HepG2 (cell line): ENCODE measurements around the gene FBXO44. TPM values are rescaled to one million over a fixed set of nuclear protein-coding genes. Genes with fewer than 3 reads are reported as not detected.

Source experiments
- ATAC-seq: fragments of 200-7000 bp; cut with Tn5 transposase; 3 replicates; pipeline ENCODE4 v1.9.1; 2020; ENCODE audit warnings: mild to moderate bottlenecking, moderate library complexity
- BruUV-seq: library from RNA; stranded (reverse); fragments of 400-500 nt; replicated peaks from 2 replicates; lab custom pipeline; 2021; lab: Mats Ljungman, UMichigan
- CTCF ChIA-PET: fragments of 300-600 bp; formaldehyde crosslinking; extraction: SDS; loops from one replicate; lab custom pipeline; 2021; ENCODE audit warnings: low total read pairs, inconsistent platforms, low intra/inter-chr PET ratio; lab: Yijun Ruan, JAX
- POLR2A ChIA-PET: fragments of 350-600 bp; sonication (Branson Sonifier 250); formaldehyde crosslinking; loops from one replicate; lab custom pipeline; 2020; ENCODE audit warnings: antibody characterized with exemption, inconsistent platforms; lab: Yijun Ruan, JAX
- DNase-seq: peaks from one replicate; pipeline ENCODE4 v3.0.0-alpha.2; 2015; ENCODE audit warnings: low spot score
- FAIRE-seq: peaks from 3 replicates; lab custom pipeline; 2011; peaks lifted over from hg19 to GRCh38; lab: Jason Lieb, UNC
- H2AFZ ChIP-seq: one replicate; pipeline ENCODE4 v1.6.1; 2011; ENCODE audit warnings: low read length, inconsistent platforms
- H3K27ac ChIP-seq: fragments of 300-600 bp; 3 replicates; pipeline ENCODE4 v1.8.0; 2011; ENCODE audit warnings: mixed run types, mild to moderate bottlenecking, mixed read lengths, low read length, inconsistent platforms; ENCODE audit not compliant: insufficient read depth; ENCODE audit errors: extremely low read length
- H3K27me3 ChIP-seq, 2 experiments: fragments of 200-600 bp in 1 of 2; 2 replicates in 1 of 2; 3 replicates in 1 of 2; pipeline versions ENCODE4 v1.6.0 to v1.8.0; 2011; ENCODE audit warnings: low read length in 2 of 2, mild to moderate bottlenecking in 2 of 2, moderate library complexity in 2 of 2, inconsistent platforms in 1 of 2; ENCODE audit not compliant: insufficient read depth in 2 of 2, control insufficient read depth in 1 of 2
- H3K36me3 ChIP-seq, 2 experiments: fragments of 200-600 bp in 1 of 2; replicated peaks in 1 of 2; 2 replicates in 1 of 2; 3 replicates in 1 of 2; pipeline versions ENCODE4 v1.5.1 to v1.8.0; 2011; ENCODE audit warnings: low read length in 2 of 2, inconsistent platforms in 1 of 2; ENCODE audit not compliant: insufficient read depth in 2 of 2, control insufficient read depth in 1 of 2
- H3K4me1 ChIP-seq: 2 replicates; pipeline ENCODE4 v1.5.1; 2012; ENCODE audit warnings: low read length, inconsistent platforms; ENCODE audit not compliant: insufficient read depth
- H3K4me2 ChIP-seq: 2 replicates; pipeline ENCODE4 v1.6.0; 2011; ENCODE audit warnings: low read depth, low read length, inconsistent platforms
- H3K4me3 ChIP-seq, 3 experiments: fragments of 200-600 bp in 1 of 3; sonication (generic), shearing (Covaris generic) in 1 of 3; replicated peaks in 1 of 3; 2 replicates each; pipeline ENCODE4 v1.5.1; 2011 to 2016; ENCODE audit warnings: low read length in 3 of 3, inconsistent platforms in 2 of 3, low read depth in 2 of 3, mild to moderate bottlenecking in 2 of 3, control low read depth in 1 of 3, mixed read lengths in 1 of 3; ENCODE audit not compliant: insufficient read depth in 1 of 3
- H3K79me2 ChIP-seq: one replicate; pipeline ENCODE4 v1.6.1; 2011; ENCODE audit warnings: low read length, inconsistent platforms; ENCODE audit not compliant: insufficient read depth
- H3K9ac ChIP-seq: 2 replicates; pipeline ENCODE4 v1.6.0; 2011; ENCODE audit warnings: mild to moderate bottlenecking, low read depth, low read length, inconsistent platforms; ENCODE audit not compliant: insufficient read depth
- H3K9me3 ChIP-seq: 2 replicates; pipeline ENCODE4 v1.5.1; 2012; ENCODE audit warnings: mild to moderate bottlenecking, low read length
- H4K20me1 ChIP-seq: 2 replicates; pipeline ENCODE4 v1.6.0; 2011; ENCODE audit warnings: inconsistent platforms, mild to moderate bottlenecking, low read length, moderate library complexity; ENCODE audit not compliant: insufficient read depth
- KDM5B ChIP-seq: sonication (generic); formaldehyde crosslinking; IDR thresholded peaks from 2 replicates; pipeline ENCODE4 v1.4.0; 2020; ENCODE audit warnings: missing genetic modification reagents, mild to moderate bottlenecking, borderline replicate concordance
- NONO ChIP-seq, 2 experiments: fragments of 450-650 bp in 1 of 2; sonication (generic) in 1 of 2; formaldehyde crosslinking in 1 of 2; IDR thresholded peaks in 1 of 2; conservative IDR thresholded peaks in 1 of 2; 2 replicates each; pipeline versions ENCODE4 v1.6.1 to v1.8.0; 2017 to 2022; ENCODE audit warnings: mild to moderate bottlenecking in 1 of 2, missing genetic modification reagents in 1 of 2, moderate library complexity in 1 of 2
- ZNF367 ChIP-seq: sonication (generic); formaldehyde crosslinking; IDR thresholded peaks from 2 replicates; pipeline ENCODE4 v1.4.0; 2020; ENCODE audit warnings: missing genetic modification reagents, borderline replicate concordance
- ZNF460 ChIP-seq: sonication (generic); formaldehyde crosslinking; IDR thresholded peaks from 2 replicates; pipeline ENCODE4 v1.5.1; 2020; ENCODE audit warnings: missing genetic modification reagents, mild to moderate bottlenecking, borderline replicate concordance
- ZNF607 ChIP-seq: sonication (generic); formaldehyde crosslinking; IDR thresholded peaks from 2 replicates; pipeline ENCODE4 v1.5.1; 2020; ENCODE audit warnings: missing genetic modification reagents, mild to moderate bottlenecking, borderline replicate concordance
- ZSCAN22 ChIP-seq: sonication (generic); formaldehyde crosslinking; IDR thresholded peaks from 2 replicates; pipeline ENCODE4 v1.4.0; 2020; ENCODE audit warnings: mild to moderate bottlenecking, missing genetic modification reagents
- WGBS: methylation state at CpG from one replicate; pipeline ENCODE4 v1.1.6; 2017; ENCODE audit warnings: low lambda C conversion rate; 5-methylcytosine and 5-hydroxymethylcytosine counted together
- in situ Hi-C: cut with HindIII; loops from 2 replicates; pipeline ENCODE4 v1.10.0; 2017; ENCODE audit warnings: low pct_unique_long_range_greater_than_20kb; ENCODE audit not compliant: extremely low pct_ligation_motif_present
- intact Hi-C: fragments of 100-400 bp; cut with micrococcal nuclease; formaldehyde crosslinking; loops from one replicate; pipeline ENCODE4 v1.10.0; 2022; ENCODE audit not compliant: unreplicated experiment
- polyA plus RNA-seq, 8 experiments: library from polyadenylated mRNA; depleted of rRNA in 3 of 8; stranded (reverse) in 7 of 8; unstranded in 1 of 8; fragments of >200 nt; fragmentation: Illumina TruSeq in 4 of 8; extraction: Trizol in 4 of 8; gene quantifications; 2 replicates each; pipeline versions ENCODE4 v1.2.1 to v1.2.3, GENCODE V29; 2011 to 2016; ENCODE audit warnings: low read depth in 4 of 8, missing spikeins in 1 of 8, mixed read lengths in 1 of 8; ENCODE audit not compliant: insufficient read depth in 1 of 8
- total RNA-seq, 5 experiments: library from RNA; depleted of rRNA; stranded (reverse); fragments of >200 nt; fragmentation: Illumina TruSeq; extraction: Trizol; gene quantifications; 2 replicates each; pipeline ENCODE4 v1.2.3, GENCODE V29; 2016; ENCODE audit warnings: low read depth in 1 of 5
- TF ChIP-seq, protein P1 (sequence below): sonication (generic); formaldehyde crosslinking; IDR thresholded peaks from 2 replicates; pipeline ENCODE4 v1.5.1; 2020; ENCODE audit warnings: missing genetic modification reagents, mild to moderate bottlenecking, borderline replicate concordance
- TF ChIP-seq, protein P2 (sequence below): sonication (generic); formaldehyde crosslinking; IDR thresholded peaks from one replicate; pipeline ENCODE4 v1.5.1; 2020; ENCODE audit warnings: mild to moderate bottlenecking, missing genetic modification reagents; ENCODE audit errors: not compliant biosample characterization
- TF ChIP-seq, protein P3 (sequence below): sonication (generic); formaldehyde crosslinking; IDR thresholded peaks from 2 replicates; pipeline ENCODE4 v1.5.0; 2020; ENCODE audit warnings: missing genetic modification reagents

The FBXO44 gene
- total and polyA plus RNA-seq, 2 of the 13 experiments (the other 11 are each of a cell fraction or from before 2014, with no cell fraction given), result 22.4 to 27.9 TPM

DNA sequence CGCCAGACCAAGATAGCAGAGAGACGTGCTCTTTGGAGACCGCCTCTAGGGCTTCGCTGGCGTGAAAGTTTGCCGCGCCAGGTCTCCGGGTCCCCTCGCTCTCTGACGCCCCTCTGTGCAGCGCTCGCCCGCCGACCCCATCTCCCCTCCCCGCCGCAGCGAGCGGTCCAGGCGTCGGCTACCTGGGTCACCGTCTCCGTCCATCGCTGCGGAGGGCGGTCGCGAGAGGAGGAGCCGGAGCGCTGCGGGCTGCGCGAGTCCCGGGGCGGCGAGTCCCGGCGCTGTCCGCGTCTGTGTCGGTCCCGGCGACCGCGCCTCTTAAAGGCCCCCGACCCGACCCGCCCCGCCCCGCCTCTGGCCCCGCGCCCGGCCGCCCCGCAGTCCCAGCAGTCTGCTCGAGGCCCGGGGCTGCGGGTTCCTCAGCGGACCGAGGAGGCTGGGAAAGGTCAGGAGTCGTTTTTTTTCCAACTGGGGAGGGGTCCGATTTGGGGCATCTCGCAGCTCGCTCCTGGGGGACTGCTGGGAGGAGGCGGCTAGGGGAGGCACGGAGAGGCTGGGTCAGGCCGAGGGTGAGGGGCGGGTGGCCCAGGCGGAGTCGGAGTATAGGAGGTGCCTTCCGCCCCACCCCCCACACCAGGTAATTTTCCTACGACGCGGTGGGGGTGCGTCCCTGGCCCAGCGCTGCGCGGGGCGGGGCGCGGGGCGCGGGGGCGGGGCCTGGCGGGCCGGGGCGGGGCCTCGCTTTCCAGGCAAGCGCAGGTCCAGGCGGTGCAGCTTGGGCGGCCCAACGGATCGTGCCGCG lies at the start of gene FBXO44, which contains the start of gene FBXO2 (continued):
- TF ChIP-seq, protein P1, sequence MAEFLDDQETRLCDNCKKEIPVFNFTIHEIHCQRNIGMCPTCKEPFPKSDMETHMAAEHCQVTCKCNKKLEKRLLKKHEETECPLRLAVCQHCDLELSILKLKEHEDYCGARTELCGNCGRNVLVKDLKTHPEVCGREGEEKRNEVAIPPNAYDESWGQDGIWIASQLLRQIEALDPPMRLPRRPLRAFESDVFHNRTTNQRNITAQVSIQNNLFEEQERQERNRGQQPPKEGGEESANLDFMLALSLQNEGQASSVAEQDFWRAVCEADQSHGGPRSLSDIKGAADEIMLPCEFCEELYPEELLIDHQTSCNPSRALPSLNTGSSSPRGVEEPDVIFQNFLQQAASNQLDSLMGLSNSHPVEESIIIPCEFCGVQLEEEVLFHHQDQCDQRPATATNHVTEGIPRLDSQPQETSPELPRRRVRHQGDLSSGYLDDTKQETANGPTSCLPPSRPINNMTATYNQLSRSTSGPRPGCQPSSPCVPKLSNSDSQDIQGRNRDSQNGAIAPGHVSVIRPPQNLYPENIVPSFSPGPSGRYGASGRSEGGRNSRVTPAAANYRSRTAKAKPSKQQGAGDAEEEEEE (CRISPR knock-in tag), result no peak
- TF ChIP-seq NONO (IDR thresholded peaks at IDR 0.05) (no peak), NONO (CRISPR knock-in tag; conservative IDR thresholded peaks at IDR 0.05) (peak; percentile 66; the same call in 1 of the 2 replicates), ZNF607 (peak; percentile 50; the same call in 1 of the 2 replicates)

DNA sequence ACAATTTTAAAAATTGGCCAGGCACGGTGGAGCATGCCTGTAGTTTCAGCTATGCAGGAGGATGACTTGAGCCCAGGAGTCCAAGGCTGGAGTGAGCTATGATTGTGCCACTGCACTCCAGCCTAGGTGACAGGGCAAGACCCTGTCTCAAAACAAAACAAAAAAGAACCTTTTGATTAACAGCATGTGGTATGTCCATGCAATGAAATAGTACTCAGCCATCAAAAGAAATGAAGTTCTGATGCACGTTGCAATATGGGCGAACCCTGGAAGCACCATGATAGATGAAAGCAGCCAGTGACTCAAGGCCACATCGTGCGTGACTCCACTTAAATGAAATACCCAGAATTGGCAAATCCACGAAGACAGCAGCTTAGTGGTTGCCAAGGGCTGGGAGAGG lies 47.9 kb upstream of the FBXO44 start:
- DNase-seq (no peak), ATAC-seq (no peak), FAIRE-seq (no peak)
- no peaks in the 10 kb centered on the region for H3K9me3 ChIP-seq
- H3K27ac ChIP-seq, result no peak overlapping the region
- ChIA-PET CTCF (no interaction called here), POLR2A (no interaction called here)
- intact Hi-C loops (no loop called here), in situ Hi-C loops (no loop called here)
- H3K4me1 ChIP-seq, result no peaks in the 10 kb centered on the region; the same call in 1 of the 2 replicates
- H3K9ac ChIP-seq, result no peak overlapping the region
- no peak overlapping the region for H2AFZ ChIP-seq
- H3K79me2 ChIP-seq, result no peaks in the 10 kb centered on the region
- BruUV-seq, result no TSS peak
- H3K4me2 ChIP-seq, result no peak overlapping the region
- no peaks in the 10 kb centered on the region for H4K20me1 ChIP-seq
- no peak overlapping the region for H3K4me3 ChIP-seq
- WGBS, result 11% methylated on average over 6 of the region's 6 CpGs
- H3K27me3 ChIP-seq, result peaks cover 3 to 43% of the 10 kb centered on the region in 2 experiments; a peak in 3 of 5 replicates
- H3K36me3 ChIP-seq, result no peaks in the 10 kb centered on the region
- TF ChIP-seq KDM5B (CRISPR knock-in tag), result no peak
- TF ChIP-seq ZSCAN22, result no peak
- no peak for TF ChIP-seq ZNF367 (CRISPR knock-in tag)
- no peak for TF ChIP-seq ZNF460 (CRISPR knock-in tag)
- TF ChIP-seq, protein P2, sequence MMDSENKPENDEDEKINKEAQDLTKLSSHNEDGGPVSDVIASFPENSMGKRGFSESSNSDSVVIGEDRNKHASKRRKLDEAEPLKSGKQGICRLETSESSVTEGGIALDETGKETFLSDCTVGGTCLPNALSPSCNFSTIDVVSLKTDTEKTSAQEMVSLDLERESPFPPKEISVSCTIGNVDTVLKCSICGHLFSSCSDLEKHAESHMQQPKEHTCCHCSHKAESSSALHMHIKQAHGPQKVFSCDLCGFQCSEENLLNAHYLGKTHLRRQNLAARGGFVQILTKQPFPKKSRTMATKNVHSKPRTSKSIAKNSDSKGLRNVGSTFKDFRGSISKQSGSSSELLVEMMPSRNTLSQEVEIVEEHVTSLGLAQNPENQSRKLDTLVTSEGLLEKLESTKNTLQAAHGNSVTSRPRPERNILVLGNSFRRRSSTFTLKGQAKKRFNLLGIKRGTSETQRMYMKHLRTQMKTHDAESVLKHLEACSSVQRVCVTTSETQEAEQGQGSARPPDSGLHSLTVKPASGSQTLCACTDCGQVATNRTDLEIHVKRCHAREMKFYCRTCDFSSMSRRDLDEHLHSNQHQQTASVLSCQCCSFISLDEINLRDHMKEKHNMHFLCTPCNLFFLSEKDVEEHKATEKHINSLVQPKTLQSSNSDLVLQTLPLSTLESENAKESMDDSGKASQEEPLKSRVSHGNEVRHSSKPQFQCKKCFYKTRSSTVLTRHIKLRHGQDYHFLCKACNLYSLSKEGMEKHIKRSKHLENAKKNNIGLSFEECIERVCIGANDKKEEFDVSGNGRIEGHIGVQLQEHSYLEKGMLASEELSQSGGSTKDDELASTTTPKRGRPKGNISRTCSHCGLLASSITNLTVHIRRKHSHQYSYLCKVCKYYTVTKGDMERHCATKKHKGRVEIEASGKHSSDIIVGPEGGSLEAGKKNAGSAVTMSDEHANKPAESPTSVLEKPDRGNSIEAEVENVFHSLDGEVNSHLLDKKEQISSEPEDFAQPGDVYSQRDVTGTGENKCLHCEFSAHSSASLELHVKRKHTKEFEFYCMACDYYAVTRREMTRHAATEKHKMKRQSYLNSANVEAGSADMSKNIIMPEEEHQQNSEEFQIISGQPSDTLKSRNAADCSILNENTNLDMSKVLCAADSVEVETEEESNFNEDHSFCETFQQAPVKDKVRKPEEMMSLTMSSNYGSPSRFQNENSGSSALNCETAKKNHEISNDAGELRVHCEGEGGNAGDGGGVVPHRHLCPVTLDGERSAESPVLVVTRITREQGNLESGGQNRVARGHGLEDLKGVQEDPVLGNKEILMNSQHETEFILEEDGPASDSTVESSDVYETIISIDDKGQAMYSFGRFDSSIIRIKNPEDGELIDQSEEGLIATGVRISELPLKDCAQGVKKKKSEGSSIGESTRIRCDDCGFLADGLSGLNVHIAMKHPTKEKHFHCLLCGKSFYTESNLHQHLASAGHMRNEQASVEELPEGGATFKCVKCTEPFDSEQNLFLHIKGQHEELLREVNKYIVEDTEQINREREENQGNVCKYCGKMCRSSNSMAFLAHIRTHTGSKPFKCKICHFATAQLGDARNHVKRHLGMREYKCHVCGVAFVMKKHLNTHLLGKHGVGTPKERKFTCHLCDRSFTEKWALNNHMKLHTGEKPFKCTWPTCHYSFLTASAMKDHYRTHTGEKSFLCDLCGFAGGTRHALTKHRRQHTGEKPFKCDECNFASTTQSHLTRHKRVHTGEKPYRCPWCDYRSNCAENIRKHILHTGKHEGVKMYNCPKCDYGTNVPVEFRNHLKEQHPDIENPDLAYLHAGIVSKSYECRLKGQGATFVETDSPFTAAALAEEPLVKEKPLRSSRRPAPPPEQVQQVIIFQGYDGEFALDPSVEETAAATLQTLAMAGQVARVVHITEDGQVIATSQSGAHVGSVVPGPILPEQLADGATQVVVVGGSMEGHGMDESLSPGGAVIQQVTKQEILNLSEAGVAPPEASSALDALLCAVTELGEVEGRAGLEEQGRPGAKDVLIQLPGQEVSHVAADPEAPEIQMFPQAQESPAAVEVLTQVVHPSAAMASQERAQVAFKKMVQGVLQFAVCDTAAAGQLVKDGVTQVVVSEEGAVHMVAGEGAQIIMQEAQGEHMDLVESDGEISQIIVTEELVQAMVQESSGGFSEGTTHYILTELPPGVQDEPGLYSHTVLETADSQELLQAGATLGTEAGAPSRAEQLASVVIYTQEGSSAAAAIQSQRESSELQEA (CRISPR knock-in tag), result no peak
- TF ChIP-seq, protein P3, sequence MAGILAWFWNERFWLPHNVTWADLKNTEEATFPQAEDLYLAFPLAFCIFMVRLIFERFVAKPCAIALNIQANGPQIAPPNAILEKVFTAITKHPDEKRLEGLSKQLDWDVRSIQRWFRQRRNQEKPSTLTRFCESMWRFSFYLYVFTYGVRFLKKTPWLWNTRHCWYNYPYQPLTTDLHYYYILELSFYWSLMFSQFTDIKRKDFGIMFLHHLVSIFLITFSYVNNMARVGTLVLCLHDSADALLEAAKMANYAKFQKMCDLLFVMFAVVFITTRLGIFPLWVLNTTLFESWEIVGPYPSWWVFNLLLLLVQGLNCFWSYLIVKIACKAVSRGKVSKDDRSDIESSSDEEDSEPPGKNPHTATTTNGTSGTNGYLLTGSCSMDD, result no peak
